Islet of Langerhans (tissue), 1 donor: ENCODE results near the gene KCNH3.
"Not testable (repeated sequence)": the region's sequence is repeated elsewhere in the genome, so short reads cannot be mapped to it uniquely, and the experiment has no call there.

ENCODE experiments used
- FAIRE-seq: peaks from one replicate; lab custom pipeline; 2011; peaks lifted over from hg19 to GRCh38; lab: Jason Lieb, UNC

Gene KCNH3

DNA sequence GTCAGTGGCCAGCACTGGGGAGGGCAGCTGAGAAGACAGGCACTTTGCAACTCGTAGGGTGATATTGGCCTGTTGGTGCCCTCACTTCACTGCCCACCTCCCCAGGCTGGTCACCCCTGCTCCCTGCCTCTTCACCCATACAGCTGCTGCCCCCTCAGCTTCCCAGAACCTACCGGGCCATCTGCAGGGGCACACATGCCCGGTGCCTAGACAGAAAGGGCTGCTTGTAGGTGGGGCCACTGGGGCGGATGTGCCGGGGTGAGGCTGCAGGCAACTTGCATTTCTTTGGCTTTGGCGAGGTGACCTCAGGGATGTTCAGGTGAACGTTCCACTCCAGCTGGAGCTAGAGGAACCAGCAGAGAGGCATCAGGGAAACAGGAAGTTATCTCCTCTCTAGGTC lies 49.5 kb downstream of the KCNH3 start:
- no peak for FAIRE-seq

DNA sequence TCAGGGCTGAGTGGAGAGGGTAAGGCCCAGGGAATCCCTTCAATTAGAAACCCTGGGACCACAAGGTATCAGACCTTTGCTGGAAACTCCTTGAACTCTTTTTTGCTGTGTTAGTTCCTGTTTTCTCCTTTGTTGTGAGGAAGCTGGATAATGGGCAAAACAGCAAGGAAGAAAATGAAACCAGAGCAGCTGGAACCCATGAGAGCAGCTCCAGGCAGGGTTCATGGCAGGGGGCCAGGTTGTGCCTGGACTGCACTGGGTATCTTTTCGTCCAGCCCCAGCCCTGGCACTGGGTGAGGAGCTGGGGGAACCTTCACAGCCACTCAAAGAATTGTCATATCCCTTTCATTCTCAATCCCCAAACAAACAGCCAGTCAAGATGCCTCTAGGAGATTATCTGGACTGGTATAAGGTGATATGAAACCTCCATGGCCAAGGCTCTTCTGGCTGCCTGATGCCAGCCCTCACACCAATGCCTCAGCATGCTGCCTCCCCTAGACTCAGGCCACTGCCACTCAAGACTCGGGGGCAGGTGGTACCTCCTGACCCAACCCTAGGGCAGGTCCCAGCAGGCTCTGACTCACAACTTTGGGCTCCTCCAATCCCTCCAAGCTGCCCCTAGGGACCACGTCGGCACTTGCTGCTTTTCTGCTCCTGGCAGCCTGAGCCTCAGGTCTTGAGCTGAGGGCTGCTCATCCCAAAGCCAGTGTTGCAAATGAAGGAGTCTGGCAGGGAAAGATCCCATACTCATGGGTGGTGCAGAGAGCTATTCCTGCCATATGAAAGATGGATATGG lies 50.1 kb downstream of the KCNH3 start:
- no peak for FAIRE-seq

DNA sequence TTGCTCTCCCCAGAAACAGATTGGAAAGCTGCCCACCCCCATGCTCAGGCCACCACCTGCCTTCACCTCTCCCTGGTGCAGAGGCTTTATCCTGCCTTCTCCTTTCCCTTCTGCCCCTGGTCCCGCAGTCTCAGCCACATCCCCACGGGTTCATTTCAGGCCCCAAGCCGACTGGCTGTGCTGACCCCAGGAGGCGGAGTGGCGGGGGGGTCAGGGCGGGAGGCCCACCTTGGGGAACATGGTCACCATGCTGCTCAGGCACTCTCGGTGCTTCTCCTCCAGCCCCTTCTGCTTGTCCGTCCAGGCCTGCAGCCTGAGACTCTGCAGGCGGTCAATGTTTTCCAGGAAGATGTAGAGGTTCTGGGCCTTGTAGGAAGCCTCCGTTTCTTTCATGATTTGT lies 59.7 kb downstream of the KCNH3 start:
- no peak for FAIRE-seq

DNA sequence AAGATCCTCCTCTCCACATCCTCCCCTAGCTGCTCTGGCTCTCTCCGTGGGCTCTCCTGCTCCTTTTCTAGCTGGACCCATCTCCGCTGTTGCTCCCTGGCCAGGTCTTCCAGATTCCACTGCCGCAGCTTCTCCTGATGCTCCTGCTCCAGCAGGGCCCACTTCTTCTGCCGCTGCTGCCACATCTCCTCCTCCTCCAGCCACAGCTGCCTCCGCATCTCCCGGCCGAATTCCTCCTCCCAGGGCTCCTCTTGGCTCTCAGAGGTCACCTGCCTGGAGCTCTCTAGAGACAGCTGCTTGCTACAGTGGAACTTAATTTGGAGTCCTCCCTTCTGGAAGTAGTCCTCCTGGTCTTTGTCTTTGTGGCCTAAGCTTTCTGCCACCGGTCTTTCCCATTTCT lies 61.1 kb downstream of the KCNH3 start:
- FAIRE-seq = no peak

DNA sequence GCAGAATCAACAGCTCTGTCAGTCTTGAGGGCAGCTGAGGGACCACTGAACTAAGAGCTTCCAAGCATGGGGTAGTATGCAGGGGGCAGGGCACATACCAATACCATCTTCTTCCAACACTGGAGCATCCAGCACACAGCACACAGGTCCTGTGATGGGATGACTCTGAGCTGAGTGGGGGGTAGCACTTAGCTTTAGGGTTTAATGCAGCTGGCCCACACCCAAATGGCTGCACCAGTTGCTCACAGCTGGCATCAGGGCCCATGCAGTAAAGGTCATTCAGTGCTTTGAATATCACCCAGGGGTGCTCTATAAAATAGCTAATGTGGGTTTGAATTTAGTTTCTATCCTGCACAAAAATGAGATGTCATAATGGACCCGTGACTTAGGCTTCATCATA lies 64.9 kb downstream of the KCNH3 start:
- FAIRE-seq = no peak

DNA sequence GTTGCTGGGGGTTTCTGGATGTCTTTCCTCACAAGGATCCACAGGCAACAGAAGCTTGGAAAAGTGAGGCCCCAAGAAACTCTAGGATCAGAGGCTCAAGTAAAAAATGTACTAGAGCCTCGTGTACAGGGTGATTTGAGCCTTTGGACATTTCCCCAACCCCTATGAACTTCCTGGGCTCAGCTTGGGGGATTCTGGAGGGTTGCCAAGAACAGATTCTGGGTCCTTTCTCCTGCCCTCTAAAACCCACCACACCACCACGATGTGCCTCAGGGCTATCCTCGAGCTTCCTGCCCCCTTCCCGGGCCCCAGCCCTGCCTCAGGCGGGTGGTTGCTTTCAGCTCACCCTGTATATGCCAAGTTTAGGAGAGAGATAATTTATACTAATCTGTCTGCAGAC lies 66.0 kb downstream of the KCNH3 start:
- FAIRE-seq = no peak

DNA sequence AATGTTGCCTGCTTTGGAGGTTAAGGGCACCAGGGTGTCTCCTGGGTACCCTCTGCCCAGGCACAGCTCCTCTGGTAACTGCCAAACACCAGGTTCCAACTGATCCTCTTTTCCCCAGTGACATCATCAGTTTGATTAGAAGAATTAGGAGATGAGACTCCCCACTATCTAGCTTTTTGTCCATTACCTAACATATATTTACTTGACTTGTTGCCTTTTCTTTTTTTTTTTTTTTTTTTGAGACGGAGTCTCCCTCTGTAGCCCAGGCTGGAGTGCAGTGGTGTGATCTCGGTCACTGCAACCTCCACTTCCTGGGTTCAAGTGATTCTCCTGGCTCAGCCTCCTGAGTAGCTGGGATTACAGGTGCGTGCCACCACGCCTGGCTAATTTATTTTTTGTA lies 66.7 kb downstream of the KCNH3 start, which contains the start of gene FAM186B:
Gene FAM186B, minus strand, starts transcription at position 101 of the 400 bp plus-strand sequence. CDS start 162 bp downstream, outside the sequence.
- FAIRE-seq = not testable (repeated sequence)
